ENCODE results near the gene FAM124B.

FAM124B gene

GRCh38 chr2:224331698-224332097 lies 70.2 kb downstream of the FAM124B start:
- TF ChIP-seq POU2F2 (IDR thresholded peaks at IDR 0.05; ENCODE audit: low read depth, low read length) (no peak), POLR2AphosphoS5 (IDR thresholded peaks at IDR 0.05; ENCODE audit: low read depth, low read length) (no peak)
- no peak for FAIRE-seq
- DNase-seq (ENCODE audit: insufficient read length, low spot score): no peak

- FAIRE-seq (no peak), DNase-seq (ENCODE audit: insufficient read length, low spot score) (no peak)
These were observed 73.1 kb downstream of the FAM124B start for GRCh38 chr2:224328798-224329197.

More at GRCh38 chr2:224328798-224329197, 73.1 kb downstream of the FAM124B start:
- TF ChIP-seq POLR2AphosphoS5 (IDR thresholded peaks at IDR 0.05; ENCODE audit: low read depth, low read length) (no peak), TAF1 (IDR thresholded peaks at IDR 0.05; ENCODE audit: low read depth, low read length) (no peak), SPI1 (IDR thresholded peaks at IDR 0.05; ENCODE audit: low read depth, low read length) (no peak), PAX5 (IDR thresholded peaks at IDR 0.05; ENCODE audit: insufficient read depth, low read length, severe bottlenecking) (no peak), POU2F2 (IDR thresholded peaks at IDR 0.05; ENCODE audit: low read depth, low read length) (no peak), POLR2A (IDR thresholded peaks at IDR 0.05; ENCODE audit: low read depth, low read length) (no peak)

Data from GM12891 (cell line).